GM19035 (cell line): ENCODE results near the gene CCDC102A.
A peak's percentile ranks its signal among the peaks of the same experiment; 100 is the strongest.

Experiments used
- ATAC-seq: cut with Tn5 transposase; IDR thresholded peaks from one replicate; pipeline ENCODE4 v1.9.1; 2021; ENCODE audit not compliant: unreplicated experiment

The CCDC102A gene

DNA sequence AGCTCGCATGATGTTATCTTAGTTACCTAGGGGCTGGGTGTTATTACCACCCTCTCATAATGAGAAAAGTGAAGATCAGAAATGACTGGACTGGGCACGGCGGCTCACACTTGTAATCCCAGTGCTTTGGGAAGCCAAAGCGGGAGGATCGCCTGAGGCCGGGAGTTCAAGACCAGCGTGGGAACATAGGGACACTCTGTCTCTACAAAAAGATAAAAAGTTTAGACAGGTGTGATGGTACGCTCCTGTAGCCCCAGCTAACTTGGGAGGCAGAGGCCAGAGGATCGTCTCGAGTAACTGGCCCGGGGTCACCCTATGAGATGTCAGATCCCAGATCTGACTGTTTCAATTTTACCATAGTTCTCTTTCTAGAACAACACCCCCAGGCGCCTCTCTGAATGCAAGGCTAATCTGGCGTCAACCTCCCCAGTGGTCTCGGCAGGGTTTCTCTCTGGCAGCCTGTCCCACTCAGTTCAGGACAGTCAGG lies 1.9 kb upstream of the CCDC102A start:
- no peak for ATAC-seq

DNA sequence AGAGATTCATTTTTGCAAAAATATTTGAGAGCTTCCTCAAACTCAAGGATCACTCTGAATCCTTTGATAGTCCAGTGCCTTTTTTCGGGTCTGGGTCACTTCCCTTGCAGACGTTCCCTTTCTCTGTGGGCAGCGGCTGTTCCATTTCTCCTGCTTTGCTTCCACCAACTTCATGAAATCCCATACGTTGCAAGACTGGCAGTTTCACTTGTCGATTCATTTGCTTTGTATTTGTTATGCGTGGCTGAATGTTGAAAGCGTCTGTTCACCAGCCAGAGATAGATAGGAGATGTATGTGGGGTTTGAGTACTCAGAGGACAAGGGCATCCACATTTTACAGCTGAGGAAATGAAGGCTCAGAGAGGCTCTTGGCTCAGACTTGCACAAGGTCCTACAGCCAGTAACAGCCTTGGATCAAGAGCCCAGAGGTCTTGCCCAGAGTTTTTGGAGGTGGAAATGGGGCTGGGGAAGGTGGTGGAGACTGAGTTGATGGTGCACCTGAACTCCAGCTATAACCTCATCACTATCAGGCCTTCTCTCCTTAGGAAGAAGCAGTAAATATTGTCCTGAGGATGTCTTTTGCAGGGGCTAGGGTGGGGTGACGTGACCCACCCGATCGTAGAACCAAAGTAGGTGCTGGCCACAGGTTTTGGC lies 1.3 kb upstream of the CCDC102A start:
- no peak for ATAC-seq

DNA sequence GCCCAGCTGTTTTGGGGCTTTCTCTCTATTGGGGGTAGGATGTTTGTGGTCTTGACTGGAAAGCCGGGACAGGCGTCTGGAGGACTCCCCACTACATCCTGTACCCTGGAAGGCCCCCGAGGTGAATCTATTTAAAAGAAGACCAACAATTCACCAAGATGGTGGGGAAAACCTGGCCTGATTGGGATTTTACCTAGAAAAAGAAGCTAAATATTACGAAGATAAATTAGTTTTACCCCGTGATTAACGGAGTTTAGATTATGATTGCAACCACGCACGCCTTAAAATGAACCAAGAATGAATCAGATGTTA lies 779 bp upstream of the CCDC102A start:
- no peak for ATAC-seq

DNA sequence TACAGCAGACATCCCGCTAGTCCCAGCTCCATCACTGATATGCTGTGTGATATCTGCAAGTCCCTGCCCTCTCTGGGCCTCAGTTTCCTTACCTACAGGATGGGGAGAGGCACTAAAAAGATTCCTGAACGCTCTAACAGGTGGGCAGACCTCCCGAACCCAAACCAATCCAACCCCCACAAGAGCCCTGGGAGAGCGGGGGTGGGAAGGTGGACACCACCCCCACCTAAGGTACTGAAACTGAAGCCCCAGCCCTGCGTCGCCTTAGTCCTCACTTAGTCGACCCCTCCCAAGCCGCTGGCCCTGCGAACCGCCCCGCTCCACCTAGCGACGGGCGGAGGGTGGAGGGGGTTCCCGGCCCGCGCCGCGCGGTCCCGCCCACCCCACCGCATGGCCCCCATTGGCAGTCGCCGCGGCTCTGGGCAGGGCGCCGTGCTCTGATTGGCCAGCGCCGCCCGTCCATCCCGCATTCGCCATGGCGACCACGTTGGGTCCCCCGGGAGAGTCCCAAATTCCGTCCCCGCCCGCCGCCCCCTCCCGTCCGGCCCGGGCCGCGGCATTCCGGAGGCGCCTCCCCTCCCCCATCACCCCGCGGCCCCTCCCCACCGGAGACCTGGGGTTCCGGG lies 578 bp downstream of the CCDC102A start:
- ATAC-seq = peak; percentile 53

DNA sequence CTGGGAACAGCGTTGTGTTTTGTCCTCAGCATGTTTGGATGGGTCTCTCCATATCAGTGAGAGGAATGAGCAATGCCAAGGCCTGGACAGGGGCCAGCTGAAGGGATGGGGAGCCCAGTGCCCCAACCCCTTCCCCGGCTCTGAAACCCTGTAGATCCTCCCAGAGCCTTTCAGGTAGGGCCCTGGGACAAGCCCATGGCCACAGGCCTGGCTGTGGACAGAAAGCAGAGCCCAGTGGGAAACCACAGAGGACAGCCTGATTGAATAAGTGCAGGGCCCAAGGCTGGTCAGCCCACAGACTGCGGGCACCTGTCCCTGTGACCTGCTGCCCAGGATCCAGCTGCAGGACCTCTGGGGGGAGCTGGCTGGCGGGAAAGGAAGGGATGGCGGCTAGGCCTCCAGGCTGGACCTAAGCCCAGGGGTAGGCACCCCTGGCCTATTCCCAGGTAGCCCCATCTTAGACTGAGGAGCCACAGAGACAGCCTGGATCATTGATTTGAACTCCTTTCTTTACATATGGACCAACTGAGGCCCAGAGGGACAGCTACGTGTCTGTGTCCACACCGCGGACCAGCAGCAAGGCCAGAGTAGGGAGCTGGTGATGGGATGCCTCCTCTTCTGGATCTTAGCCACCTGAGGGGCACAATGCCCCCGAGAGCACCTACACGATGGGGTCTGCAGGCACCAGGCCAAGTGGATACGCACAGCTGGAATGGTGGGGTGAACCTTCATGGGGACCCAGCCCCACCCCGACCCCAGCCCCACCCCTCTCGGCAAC lies 1.3 kb downstream of the CCDC102A start:
- ATAC-seq = no peak

DNA sequence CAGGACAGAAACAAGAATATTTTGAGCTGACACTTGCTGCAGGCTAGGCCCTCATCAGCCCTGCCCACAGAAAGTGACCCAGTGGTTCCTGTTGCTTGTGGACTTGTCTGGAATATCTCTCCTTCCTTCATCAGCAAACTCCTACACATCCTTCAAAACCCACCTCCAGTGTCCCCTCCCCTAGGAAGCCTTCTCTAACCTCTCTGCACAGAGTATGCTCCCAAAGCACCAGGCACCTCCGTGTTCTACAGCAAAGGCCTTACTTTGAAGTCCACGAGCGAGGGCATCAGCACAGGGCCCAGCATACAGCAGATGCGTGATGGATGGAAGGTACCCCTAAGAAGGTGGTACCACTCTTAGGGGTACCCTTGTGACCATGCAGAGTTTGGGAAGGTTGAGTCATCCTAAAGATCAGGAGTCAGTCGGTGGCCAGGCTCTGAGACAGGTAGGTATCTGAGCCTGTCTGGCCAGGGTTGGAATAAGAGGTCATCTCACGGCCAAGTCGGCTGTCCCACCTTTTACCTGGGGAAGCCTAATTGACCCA lies 2.0 kb downstream of the CCDC102A start:
- no peak for ATAC-seq

DNA sequence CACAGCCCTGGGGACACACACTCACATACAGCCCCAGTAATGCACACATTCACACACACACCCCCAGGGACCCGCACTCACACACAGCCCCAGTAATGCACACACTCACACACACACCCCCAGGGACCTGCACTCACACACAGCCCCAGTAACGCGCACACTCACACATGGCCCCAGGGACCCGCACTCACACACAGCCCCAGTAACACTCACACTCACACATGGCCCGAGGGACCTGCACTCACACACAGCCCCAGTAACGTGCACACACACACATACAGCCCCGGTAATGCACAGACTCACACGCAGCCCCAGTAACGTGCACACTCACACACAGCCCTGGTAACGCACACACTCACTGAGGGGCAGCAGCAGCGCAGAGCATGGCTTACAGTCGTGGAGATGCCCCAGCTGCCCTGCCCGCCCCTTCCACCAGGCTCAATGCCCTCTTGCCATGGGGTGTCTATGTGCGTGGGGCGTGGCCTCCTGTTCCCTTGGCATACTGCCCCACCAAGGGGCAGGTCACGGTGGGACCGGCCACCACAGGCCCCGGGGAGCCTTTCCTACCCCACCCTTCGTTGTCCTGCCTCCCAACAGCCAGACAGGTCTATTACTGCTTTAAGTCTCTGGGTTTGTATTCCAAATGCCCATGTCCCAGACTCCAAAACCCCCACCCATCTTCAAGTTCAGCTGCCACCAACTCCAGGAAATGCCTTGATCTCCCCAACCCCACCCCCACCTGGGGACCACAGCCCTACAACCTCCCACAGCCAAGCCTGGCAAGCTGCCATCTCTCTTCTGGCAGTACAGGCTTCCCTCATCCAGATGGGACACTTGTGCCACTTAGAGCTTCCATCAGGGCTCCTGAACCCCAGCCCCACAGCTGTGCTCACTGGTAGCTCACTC lies 2.7 kb downstream of the CCDC102A start:
- no peak for ATAC-seq

DNA sequence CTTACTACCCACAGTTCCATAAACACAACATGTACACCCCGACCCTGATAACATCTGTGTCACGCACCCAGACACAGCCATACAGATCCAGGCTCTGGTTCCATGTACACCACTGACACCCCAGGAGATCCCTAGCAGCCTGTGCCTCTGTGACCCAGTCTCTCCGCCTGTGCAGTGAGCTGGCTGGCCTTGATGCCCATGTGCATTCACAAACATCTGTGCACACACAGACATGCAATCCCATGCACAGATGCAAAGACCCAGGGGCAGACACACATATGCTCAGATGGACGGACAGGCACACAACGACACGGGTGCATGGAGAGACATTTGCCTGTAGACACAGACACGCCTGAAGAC lies 4.1 kb downstream of the CCDC102A start:
- ATAC-seq = no peak

DNA sequence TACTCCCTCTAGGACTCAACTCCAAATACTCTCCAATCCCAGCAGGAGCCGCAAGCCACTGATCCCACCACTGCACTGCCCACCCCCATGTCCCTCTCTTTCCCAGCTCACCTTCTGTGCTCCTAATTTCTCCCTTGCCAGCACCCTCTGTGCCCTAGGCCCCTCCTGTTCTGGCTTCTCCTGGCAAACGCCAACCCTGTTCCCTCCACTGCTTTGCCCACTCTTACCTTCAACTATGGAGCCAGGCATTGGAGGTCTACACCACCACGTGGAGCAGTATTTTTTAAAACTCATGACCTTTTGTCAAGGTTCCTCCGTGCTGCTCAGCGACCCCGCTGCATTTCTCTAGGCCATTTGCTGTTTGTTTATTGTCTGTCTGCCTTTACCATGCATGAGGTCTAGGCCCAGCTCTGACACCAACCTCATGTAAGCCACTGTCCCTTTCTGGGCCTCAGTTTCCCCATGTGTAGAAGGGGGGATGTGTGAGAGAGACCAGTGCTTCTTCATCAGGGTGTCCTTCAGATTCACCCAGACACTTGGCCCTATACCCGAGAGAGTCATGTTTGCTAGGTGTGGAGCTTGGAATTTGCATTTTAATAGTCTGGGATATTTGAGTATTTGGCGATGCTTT lies 4.6 kb downstream of the CCDC102A start:
- no peak for ATAC-seq

DNA sequence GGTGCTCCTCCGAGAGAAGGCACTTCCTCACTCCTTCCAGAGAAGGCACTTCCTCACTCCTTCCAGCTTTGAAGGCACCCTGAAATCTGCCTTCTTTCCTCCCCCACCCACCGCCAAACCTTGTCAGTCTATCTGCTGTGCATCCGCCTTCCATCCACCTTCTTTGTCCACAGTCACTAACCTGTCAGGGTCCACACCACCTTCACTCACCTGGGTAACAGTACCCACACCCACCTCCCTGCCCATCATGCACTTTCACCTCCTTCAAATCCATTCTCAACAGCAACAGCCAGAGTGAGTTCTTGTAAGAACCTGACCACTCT lies 5.2 kb downstream of the CCDC102A start:
- ATAC-seq = no peak

DNA sequence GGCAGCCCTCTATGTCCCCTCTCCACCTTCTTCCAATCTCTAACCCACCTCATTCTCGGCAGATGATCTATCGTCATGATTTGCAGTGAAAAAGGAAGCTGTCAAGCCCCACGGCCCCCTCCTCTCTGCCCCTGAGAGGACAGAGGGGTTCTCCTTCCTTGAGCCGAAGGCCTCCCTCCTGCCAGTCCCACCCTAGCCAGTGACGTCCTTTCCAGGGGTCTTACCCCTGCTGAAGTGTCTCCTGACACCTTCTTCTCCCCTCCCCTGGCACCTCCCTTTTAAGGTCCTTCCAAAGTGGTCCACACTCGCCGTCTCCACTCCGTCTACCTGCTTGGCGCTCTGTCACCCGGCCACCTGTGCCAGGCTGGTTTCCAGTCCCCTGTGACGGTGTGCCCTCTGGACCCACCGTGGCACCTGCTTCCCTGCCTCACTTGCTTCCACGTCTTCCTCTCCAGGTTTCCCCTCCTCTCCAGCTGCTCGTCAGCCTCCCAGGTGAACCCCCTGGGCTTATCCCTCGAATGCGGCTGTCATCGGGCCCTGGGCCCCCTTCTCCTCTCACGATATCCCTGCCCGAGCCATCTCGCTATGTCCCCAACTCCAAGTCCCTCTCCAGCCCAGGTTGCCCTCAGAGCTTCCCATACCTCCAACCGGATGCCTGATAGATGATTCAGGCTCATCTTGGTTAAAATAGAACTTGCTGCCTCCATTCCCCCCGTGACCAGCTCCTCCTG lies 5.7 kb downstream of the CCDC102A start:
- ATAC-seq = no peak

DNA sequence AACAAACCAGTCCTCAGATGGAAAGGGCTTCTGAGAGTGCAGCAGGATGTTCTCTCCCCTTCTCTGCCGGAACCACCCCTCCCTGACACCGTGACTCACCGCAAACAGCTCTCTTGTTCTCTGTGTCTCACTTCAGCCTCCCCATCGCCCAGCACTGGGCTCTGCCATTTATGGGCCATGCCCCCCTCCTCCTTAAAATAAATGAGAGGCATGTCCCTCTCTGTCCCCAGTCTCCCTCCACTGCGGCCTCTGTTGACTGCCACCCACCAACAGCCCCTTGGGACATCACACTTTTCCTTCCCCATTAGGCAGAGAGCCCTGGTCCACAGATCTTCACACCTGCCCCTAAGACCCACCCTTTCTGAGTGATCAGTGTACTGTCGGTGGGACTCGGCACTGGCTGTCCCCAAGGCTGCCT lies 6.3 kb downstream of the CCDC102A start:
- no peak for ATAC-seq

DNA sequence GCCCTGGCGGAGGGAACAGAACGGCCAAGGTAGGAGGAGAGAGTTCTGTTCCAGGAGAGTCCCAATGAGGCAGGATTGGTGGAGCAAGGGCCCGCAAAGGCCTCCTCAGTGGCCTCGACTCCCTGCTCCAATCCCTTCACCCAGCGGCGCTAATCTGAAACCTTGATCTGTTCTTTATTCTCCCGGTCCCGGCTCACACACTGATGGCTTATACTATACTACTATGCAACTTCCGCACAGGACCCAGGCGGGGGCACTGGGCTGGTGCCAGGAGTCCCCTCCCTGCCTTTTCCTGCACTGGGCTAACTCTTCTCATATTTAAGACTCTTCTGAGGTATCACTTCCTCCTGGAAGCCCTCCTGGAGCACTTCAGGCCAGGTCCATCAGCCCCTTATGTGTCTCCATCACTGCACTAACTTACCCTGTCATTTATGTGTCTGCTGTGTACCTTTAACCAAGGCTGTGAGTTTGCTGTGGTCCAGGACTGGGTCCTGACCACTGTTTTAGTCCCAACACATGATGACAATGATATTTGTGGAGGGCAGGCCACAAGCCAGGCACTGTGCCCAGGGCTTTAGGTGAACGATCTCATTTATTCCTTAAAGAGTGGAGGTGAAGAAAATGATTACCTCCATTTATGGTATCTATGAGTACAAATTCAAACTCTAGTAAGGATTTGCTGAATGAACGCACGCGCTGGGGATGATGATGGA lies 6.8 kb downstream of the CCDC102A start:
- ATAC-seq = no peak

DNA sequence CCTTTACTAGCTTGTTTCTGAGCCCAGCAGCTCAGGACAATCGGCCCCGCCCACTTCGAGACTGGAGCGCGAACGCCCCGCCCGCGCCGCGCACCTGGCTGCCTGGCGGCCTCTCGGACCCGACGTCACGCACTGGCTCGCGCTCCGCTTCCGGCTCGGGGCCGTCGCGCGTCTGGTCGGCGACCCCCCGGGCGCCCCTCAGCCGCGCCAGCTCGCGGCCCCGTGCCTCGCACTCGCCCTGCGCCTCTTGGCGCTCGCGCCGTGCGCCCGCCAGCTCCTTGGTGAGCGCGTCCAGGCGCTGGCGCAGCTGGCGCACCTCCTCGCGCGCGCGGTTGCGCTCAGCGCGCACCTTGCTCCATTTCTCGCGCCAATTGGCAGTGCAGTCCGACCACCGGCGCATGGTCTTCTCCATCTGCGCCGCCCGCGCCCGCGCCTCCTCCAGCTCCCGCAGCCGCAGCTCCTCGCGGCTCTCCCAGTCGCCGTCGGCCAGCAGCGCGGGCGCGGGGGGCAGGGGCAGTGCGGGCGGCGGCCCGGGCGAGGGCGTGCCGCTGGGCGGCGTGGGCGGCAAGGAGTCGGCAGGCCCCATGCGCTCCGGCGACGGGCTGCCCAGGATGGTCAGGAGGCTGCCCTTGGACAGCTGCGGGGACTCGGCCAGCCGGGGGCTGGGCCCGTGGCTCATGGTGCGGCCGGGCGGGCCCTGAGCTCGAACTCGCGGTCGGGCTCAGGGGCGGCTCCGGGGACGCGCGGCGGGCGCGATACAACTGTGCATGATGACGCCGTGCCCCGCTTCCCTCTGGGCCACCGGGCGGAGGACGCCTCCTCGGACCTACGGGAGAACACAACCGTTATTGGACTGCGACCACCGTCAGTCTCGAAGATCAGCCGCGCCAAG lies 7.6 kb downstream of the CCDC102A start:
- no peak for ATAC-seq

DNA sequence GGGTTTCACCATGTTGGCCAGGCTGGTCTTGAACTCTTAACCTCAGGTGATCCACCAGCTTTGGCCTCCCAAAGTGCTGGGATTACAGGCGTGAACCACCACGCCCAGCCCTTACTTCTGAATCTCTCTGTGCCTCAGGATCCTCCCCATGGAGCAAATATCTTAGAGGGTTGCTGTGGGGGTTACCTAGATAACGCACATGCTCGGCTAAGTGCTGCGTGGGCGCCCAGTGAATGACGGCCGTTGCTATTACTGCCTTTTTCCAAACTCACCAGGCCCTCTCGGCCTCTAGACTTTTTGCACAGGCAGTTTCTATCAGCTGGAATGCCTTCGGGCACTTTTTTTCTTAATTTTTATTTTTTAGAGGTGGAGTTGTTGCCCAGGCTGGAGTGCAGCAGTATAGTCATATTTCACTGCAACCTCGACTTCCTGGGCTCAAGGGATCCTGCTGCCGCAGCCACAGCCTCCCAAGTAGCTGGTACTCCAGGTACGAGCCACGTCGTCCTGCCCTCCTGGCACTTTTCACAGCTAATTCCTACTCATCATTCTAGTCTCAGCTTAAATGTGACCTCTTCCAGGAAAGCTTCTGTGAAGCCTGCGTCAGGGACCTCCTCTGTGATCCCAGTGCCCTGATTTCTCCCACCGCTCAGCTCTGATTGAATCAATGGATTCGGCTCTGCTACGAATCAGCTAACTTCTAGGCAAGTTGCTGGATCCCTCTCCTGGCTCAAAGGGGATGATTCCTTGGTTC lies 8.6 kb downstream of the CCDC102A start:
- no peak for ATAC-seq

DNA sequence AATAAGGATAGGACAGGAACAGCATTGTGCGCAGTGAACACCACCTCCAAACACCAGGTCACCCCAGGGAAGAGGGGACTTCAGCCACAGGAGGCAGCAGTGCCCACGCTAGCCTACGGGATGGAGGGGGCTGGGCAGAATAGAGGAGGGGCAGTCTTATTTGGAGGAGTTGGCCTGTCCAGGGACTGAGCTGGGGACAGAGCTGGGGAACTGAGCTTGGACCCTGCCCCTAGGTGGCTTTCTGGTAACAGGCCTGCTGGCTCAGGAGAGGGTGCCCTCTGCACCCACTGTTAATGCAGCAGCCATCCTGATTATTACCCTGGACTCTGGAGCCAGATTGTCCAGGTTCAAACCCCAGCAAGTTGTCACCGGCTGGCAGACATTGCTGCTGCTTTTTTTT lies 9.3 kb downstream of the CCDC102A start:
- no peak for ATAC-seq

DNA sequence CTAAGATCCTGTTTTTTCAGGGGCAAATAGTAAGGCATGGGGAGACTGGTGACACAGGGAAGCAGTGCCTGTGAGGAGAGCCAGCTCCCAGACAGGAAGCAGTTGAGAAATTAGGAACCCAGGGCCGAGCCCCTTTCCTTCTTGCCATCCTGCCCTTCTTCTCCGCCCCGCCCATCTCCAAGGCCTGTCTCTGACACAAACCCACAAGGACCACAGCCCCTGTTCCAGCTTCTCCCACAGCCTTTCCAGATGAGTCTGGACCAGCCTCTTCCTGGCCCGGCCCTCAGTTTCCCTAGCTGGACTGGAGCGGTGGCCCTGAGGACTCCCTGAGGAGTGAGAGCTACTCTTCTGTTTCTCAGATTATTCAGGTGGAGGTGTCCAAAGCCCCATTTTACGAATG lies 9.9 kb downstream of the CCDC102A start:
- no peak for ATAC-seq

DNA sequence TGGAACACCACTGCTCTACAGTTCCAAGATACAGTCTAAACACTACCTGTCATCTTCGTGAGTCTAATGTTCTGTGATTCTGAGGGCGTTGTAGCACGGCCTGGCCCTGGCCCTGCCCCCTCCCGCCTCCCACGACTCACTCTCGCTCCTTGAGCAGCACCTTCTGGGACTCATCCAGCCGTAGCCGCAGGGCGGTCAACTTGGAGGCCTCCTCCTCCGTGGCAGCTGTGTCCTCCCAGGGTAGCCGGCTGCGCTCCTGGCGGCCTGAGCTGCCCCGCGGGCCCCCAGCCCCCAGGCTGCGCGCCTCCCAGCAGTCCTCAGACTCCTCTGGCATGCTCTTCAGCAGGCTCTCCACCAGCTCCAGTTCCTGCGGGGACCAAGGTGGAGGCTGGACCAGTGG lies 10.6 kb downstream of the CCDC102A start:
- ATAC-seq = no peak
